Skin epidermis (tissue), 12 donors: ENCODE measurements around the gene OR9I1.

Source experiments
- H3K27ac ChIP-seq, 21 experiments: fragments of 200-600 bp; sonication (generic) in 11 of 21; one replicate each; pipeline ENCODE4 v1.5.0; 2020; ENCODE audit warnings: mild to moderate bottlenecking in 3 of 21, inconsistent platforms in 2 of 21, moderate library complexity in 2 of 21
- H3K4me3 ChIP-seq, 7 experiments: fragments of 200-600 bp; sonication (generic) in 2 of 7; one replicate each; pipeline ENCODE4 v1.5.0; 2020; ENCODE audit warnings: inconsistent platforms in 2 of 7, mild to moderate bottlenecking in 2 of 7, moderate library complexity in 1 of 7

OR9I1 gene

GRCh38 chr11:58125469-58125868 is at the start of gene OR9I1:
Gene OR9I1 (minus strand): TSS chr11:58125530. CDS start chr11:58119444, 6,086 bp downstream.
- Histone ChIP-seq H3K27ac (no peak within 1 kb of the TSS), H3K4me3 (no peak within 1 kb of the TSS)

- Histone ChIP-seq H3K27ac (no peak overlapping the region), H3K4me3 (no peak overlapping the region)
Observed at GRCh38 chr11:58165504-58166106, 40.3 kb upstream of the OR9I1 start.

GRCh38 chr11:58164990-58165389 is 39.7 kb upstream of the OR9I1 start:
- Histone ChIP-seq H3K4me3 (no peak overlapping the region), H3K27ac (no peak overlapping the region)

- no peak overlapping the region for H3K27ac ChIP-seq
- no peak overlapping the region for H3K4me3 ChIP-seq
Observed at GRCh38 chr11:58164389-58164788, 39.1 kb upstream of the OR9I1 start.

GRCh38 chr11:58152781-58153180 is 27.5 kb upstream of the OR9I1 start:
- no peak overlapping the region for H3K27ac ChIP-seq
- no peak overlapping the region for H3K4me3 ChIP-seq

- Histone ChIP-seq H3K27ac (no peak overlapping the region), H3K4me3 (no peak overlapping the region)
Observed at GRCh38 chr11:58142761-58143160, 17.4 kb upstream of the OR9I1 start.

- no peak overlapping the region for H3K27ac ChIP-seq
- no peak overlapping the region for H3K4me3 ChIP-seq
Observed at GRCh38 chr11:58135171-58135570, 9.8 kb upstream of the OR9I1 start.

- Histone ChIP-seq H3K4me3 (no peak overlapping the region), H3K27ac (no peak overlapping the region)
Observed at GRCh38 chr11:58134151-58134550, 8.8 kb upstream of the OR9I1 start.

- H3K27ac ChIP-seq: no peak overlapping the region
Observed at GRCh38 chr11:58133309-58134076, 8.2 kb upstream of the OR9I1 start.

GRCh38 chr11:58127350-58127749 is 2.0 kb upstream of the OR9I1 start:
- no peak overlapping the region for H3K4me3 ChIP-seq

More at GRCh38 chr11:58133309-58134076, 8.2 kb upstream of the OR9I1 start:
- H3K4me3 ChIP-seq: no peak overlapping the region

GRCh38 chr11:58121096-58121495 is 4.2 kb downstream of the OR9I1 start:
- H3K27ac ChIP-seq: no peak overlapping the region
- H3K4me3 ChIP-seq: no peak overlapping the region

More at GRCh38 chr11:58127350-58127749, 2.0 kb upstream of the OR9I1 start:
- no peak overlapping the region for H3K27ac ChIP-seq

GRCh38 chr11:58097437-58097836 is 27.9 kb downstream of the OR9I1 start:
- no peak overlapping the region for H3K4me3 ChIP-seq
- H3K27ac ChIP-seq: no peak overlapping the region

GRCh38 chr11:58086528-58086927 is 38.8 kb downstream of the OR9I1 start:
- no peak overlapping the region for H3K27ac ChIP-seq
- H3K4me3 ChIP-seq: no peak overlapping the region

- H3K27ac ChIP-seq: no peak overlapping the region
- H3K4me3 ChIP-seq: no peak overlapping the region
Observed at GRCh38 chr11:58075781-58076180, 49.5 kb downstream of the OR9I1 start.

GRCh38 chr11:58070585-58070984 is 54.7 kb downstream of the OR9I1 start:
- H3K4me3 ChIP-seq: no peak overlapping the region
- H3K27ac ChIP-seq: no peak overlapping the region

GRCh38 chr11:58068655-58069054 is 56.7 kb downstream of the OR9I1 start:
- Histone ChIP-seq H3K4me3 (no peak overlapping the region), H3K27ac (no peak overlapping the region)

GRCh38 chr11:58067685-58068084 is 57.6 kb downstream of the OR9I1 start:
- Histone ChIP-seq H3K27ac (no peak overlapping the region), H3K4me3 (no peak overlapping the region)
